GM15510 (cell line): ENCODE data around the gene UGT1A3.

Experiments used
- POLR2A ChIP-seq: IDR thresholded peaks from 3 replicates; pipeline ENCODE4 v1.6.1; 2011; ENCODE audit warnings: borderline replicate concordance; ENCODE audit not compliant: insufficient read length; ENCODE audit errors: extremely low read depth

The UGT1A3 gene

DNA sequence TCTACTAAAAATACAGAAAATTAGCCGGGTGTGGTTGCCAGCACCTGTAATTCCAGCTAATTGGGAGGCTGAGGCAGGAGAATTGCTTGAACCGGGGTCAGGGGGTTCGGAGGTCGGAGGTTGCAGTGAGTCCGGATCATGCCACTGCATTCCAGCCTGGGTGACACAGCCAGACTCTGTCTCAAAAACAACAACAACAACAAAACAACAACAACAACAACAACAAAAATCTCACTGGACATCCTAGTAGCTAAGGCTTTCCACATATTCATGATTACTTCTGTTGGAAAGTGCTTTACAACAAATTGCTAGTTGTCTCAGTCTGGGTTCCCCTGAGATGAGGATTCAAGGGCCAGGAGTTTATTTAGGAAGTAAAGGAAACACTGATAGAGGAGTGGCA, 45.0 kb downstream of the UGT1A3 start:
- no peak for TF ChIP-seq POLR2A

DNA sequence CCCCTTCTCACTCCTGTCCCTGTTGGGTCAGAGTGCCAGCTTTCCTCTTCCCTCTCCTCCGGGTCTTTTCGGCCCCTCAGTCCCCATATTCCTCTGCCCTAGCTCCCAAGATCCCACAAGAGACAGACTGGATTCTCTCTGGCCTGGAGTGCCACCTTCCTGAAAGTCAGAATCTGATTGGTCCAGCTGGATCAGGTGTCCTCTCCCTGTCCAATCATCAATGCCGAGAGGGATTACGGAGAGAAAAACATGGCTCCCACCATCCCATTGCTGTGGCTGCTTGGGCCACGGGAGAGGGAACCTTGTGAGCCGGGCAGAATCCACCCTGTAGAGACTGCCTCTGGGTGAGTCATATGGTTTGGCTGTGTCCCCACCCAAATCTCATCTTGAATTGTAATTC, 46.6 kb downstream of the UGT1A3 start:
- TF ChIP-seq POLR2A = no peak

DNA sequence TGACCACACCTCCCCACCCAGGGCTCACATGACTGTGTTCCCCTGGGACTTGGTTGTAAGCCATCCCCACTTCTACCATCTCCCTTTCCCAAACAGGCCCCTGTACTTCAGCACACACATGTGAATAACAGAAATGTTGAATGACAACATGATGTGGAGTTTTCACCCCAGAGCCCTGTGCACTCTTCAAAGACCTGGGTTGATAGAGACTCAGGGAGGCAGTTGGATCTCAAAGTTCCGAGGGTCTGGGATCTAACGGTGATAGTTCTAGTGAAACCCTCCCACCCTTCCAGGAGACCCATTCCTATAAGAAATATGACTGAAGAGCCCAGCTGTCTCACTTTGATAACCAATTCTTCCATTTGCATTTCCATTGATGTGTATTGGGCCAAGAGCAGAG, 49.2 kb downstream of the UGT1A3 start, which contains the start of gene MROH2A:
TSS of gene MROH2A (plus strand) at position 301 of the 400 bp plus-strand sequence. CDS start 1,029 bp downstream, outside the sequence.
- TF ChIP-seq POLR2A = no peak

DNA sequence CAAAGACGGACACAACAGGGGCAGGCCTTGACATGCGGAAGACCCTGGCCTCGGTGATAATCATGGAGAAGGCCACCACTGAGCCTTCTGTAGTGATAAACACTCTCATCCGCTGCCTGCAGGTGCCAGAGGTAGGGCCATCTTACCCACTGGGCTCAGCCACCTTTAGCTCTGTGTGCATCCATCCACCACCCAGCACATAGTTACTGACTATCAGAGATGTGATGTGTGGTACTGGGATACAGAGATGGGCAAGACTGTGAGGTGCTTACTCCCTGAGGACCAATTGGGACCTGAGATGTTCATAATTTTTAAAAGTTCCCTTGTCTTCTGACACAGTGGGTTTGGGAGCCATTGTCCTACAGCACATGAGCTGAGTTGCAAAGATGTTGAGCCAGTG, 50.9 kb downstream of the UGT1A3 start:
- TF ChIP-seq POLR2A = no peak

DNA sequence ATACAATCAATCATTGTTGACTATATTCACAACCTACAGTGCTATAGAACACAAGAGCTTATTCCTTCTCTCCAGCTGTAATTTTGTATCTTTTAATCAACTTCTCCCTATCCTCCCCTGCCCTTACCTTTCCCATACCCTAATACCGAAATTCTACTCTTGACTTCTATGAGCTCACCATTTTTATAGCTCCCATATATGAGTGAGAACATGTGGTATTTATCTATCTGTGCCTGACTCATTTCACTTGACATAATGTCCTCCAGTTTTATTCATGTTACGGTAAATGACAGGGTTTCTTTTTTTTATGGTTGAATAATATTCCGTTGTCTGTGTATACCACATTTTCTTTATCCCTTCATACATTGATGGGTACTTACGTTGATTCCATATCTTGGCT, 51.9 kb downstream of the UGT1A3 start:
- TF ChIP-seq POLR2A = no peak

DNA sequence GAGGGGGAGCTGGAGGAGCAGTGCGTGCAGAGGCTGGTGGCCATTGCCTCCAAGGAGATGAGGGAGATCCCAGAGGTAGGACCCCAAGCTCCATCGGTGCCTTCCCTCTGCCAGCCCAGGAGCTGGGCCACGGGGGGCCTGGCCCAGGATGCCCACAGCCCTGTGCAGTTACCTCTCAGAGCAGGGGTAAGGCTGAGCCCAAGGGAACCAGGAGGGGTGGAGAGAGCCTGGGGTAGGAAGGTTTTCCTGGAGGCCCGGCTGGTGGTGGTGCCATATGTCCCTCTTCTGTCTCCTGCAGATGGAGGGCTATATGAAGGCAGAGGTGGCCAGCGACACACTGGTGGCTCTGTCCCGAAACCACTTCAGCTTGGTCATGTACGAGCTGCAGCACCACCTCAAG, 60.7 kb downstream of the UGT1A3 start:
- TF ChIP-seq POLR2A = no peak

DNA sequence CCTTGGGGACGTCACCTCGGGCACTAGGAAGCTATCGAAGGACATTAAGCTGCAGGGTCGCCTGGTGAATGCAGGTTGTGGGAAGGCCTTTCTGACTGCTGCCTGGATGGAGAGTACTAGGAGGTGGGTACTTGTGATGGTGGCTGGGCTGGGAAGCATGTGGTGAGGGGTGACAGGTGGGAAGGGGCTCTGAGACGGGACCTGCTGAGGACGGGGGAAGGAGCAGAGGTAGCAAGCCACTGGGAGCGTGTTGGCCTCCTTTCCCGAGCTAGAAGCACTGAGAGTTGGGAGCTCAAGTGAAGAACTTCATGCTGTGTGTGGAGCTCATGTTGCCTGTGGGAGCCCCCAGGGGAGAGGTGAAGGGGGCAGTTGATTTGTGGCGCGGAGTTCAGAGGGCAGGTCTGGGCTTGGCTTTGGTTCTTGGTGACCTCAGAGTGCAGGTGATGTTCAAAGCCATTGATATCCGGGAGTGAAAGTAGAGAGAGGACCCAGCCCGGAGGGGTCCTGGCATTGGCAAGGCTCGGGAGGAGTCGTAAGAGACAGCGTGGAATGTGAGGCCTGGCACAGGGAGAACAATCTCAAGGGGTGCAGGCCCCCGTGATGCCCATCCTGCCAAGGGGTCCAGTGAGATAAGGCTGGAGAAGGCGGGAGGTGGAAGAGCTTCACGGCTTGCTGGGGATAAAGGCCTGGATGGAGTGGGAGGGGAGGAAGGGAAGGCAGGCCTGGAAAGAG, 62.5 kb downstream of the UGT1A3 start:
- no peak for TF ChIP-seq POLR2A

DNA sequence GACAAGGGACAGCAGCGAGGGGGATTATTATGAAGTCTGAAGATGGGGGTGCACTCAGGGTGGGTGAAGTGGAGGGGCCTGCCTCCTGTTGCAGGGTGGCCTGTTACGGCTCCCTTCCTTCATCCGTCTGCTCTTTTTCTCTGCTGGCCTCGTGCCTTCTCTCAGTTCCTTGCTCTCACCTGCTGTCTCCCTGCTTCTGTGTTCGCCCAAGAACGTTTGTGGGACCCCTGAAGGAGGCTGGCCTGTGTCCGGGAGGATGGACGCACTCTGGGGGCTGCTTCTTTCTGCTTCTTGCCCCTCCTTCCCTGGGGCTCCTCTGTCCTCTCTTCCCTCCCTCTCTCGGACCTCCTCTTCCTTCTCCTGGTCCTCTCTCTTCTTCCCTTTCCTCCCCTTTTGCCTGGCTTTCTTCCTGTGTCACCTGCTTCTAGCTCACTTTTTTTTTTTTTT, 63.1 kb downstream of the UGT1A3 start:
- TF ChIP-seq POLR2A = no peak

DNA sequence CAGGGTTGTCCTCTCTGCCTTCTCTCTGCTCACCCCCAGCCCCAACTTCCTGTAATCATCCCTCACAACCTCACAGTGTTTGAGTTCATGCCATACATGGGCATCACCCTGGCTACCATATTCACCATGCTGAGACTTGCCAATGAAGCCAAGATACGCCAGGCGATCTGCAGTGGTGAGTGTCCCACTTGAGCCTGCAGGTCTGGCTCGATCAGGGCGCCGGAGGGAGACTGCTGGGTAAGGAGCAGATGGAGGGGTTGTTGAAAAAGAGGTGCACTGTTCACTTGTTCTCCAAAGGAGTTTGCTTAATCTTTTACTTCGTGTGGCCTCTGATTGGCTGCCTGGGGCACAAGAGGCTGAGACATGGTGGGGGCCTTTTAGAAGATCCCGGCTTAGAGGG, 63.9 kb downstream of the UGT1A3 start:
- TF ChIP-seq POLR2A = no peak

DNA sequence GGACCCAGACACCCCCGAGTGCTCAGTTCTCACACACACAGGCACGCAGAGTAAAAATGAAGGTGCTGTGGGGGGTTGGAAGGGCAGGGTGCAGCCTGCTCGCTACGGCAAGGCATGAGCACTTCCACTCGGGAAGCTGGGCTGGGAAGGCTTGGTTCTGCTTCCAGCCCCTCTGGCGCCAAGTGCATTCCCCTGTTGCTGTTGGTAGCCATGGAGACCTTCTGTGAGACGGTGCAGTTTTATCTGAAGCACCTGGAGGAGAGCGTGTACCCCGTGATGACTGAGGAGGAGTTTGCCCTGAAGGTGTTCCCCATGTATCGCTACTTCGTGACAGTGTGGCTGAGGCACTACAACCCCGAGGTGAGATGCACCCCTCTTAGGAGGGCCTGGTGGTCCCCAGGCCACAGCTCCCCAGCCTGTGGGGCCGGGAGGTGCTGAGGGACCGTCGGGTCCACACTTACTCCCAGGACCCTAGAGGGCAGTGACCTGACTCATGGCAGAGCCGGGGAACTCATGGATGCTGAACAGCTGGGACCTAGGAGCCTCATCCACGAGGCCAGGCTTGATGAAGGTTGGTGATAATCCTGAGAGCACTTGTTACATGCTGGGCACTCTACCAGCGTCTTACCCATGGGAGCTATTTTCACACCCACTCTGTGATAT, 64.8 kb downstream of the UGT1A3 start:
- TF ChIP-seq POLR2A = no peak

DNA sequence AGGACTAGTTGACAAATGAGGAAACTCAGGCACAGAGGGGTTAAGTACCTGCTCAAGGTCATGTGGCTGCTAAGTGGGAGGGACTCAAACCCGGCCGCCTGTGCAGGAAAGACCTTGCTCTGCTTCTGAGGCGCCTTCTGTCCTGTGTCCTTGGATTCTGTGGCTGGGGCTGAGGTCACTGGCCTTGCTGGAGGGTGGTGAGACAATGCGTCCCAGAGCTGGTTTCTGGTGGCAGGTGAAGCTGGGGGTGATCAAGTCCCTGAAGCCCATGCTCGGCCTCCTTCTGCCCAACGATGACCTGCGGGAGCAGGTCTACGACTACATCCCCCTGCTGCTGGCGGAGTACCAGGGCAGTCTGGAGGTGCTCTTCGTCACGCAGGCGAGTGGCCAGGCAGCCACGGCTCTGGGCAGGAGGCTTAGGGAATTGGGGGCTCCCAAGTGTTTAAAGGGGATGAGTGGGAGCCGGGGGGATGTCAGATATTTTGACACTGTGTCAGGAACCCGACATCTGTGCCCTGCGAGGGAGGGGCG, 65.4 kb downstream of the UGT1A3 start:
- no peak for TF ChIP-seq POLR2A

DNA sequence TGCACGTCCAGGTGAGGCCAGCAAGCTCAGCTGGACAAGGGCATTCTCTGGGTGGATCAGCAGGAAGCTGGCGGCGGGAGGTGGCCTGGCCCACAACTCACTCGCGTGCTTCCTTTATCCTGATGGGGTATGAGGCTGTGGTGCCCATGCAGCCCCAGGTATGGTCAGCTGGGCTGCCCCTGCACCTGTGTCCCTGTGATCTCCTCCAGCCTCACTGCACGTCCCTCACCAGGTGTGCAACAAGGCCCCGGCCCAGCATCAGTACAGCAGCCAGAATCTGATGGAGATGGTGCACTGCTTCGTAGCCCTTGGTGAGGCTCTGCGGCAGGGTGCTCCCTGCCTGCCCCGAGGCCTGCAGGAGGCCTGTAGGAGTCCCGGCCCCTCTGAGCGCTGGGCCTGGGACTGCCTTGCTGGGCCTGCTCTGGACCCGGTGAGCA, 66.9 kb downstream of the UGT1A3 start:
- TF ChIP-seq POLR2A = no peak

DNA sequence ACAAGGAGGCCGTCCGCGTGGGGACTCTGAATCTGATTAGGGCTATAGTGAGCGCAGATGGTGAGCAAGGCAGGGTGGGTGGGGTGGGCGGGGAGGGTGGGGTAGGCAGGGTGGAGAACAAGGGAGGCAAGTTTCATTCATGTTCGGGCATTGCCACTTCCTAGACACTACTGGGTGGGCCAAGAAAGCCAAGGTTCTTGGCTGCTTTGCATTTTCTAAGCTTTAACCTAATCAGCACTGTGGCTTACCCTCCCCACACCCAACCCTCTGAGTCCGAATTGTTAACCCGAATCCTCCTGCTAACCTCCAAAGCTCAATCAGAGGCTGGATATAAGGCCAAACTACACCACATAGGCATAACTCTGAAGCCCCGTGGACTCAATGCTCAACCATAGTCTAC, 67.4 kb downstream of the UGT1A3 start:
- no peak for TF ChIP-seq POLR2A

DNA sequence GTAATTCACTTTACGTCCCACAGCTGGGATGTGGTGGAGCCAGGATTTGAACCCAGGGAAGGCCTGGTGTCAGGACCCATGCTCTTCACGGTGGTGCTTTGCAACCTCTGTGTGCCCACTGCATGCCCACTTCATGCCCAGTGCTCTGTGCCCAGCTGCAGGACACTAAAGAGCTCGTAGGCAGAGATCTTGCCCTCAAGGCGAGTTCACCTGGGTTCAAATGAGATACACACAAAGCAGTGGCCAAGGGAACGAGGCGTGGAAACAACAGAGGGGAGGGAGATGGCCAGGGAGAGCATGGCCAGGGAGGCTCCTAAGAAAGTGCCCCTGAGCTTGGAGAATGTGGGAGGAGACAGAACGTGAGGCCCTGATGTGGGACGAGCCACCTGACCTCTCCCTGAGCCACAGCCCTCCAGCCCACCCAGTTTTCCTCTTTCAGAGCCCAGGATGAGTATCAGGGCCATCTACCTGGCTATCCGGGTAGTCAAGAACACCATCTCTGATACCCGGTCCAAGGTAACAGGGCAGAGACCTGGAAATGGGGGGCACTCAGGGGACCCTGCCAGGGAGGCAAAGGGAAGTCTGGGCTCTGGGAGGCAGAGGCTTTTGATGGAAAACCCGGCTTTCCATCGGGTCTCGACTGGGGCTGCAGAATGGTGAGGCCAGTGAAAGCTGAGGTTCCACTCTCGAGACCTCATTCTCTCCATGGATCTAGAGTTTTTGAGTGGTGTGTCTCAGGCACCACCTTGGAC, 69.7 kb downstream of the UGT1A3 start:
- TF ChIP-seq POLR2A = no peak

DNA sequence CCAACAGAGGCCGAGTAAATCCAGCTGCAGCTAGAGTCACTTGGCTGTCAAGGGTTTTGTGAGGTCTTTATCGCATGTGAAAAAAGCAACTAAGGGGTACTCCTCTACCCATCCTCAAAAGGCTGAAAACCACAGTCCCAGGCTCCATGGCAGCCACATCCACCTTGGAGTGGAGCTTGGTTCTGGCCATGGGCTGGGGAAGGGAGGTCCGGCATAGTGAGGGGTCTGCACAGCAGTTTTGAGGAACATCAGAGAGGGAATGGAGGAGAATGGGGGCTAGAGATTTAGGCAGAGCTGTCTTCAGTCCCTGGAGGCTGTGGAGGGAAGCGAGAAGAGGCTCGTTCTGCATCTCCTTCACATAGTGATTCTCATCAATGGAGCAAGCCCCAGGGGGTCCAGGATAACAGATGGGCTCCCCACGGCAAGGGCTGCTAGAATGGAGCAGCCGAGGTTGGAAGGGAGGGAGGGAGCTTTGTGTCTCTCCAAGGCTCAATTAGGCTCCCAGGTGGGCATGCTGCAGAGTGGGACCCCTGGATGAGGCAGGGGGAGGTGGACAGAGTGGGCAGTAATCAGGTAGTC, 70.3 kb downstream of the UGT1A3 start:
- TF ChIP-seq POLR2A = no peak
